GM19452 (cell line): ENCODE measurements around the gene PARVG.
"Not testable (repeated sequence)": the region's sequence is repeated elsewhere in the genome, so short reads cannot be mapped to it uniquely, and the experiment has no call there.

ENCODE experiments used
- ATAC-seq: cut with Tn5 transposase; IDR thresholded peaks from one replicate; pipeline ENCODE4 v1.9.1; 2021; ENCODE audit not compliant: unreplicated experiment

The PARVG gene

DNA sequence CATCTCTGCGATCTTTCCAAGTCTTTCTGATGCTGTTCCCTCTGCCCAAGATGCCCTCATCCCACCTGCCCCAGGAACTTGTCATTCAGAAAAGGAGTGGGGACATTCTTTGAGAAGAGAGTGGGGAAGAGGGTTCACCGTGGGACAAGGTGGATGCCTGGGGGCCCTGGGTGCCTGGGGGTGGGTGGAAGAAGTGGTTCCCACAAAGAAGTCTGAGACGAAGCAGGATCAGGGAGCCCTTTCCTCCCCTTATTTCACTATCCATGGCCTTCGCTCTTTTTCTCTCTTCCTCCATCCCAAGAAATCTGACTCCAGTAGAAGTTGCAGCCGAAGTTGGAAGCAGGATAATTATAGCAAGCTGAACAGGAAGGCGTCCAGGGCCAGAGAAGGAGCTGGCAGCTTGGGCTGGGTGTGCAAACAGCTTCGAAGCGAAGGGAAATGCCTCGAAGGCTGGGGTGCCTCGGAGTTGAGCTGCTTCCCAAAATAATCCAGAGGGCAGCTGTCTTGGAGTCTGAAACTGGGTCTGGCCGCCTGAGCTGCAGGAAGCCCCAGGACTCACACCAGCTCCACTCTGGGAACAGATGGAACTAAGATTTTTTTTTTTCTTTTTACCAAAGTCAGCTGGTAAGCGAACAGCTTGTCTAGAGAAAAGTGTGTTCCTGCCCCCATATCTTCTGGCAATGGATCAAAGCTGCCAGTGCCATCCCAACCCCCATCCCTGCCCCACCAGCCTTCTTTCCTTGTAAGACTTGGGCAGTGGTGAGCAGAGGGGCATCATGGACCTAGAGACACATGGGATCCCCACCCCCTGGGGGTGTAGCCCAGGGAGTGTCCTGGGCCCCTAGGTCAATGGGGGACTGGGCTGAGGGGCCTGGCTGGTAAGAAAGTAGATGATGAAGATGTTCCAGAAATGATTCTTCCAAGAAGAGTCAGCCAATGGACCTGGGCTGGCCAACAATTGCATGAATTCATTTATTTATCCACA lies 31.5 kb downstream of the PARVG start:
- ATAC-seq: no peak

DNA sequence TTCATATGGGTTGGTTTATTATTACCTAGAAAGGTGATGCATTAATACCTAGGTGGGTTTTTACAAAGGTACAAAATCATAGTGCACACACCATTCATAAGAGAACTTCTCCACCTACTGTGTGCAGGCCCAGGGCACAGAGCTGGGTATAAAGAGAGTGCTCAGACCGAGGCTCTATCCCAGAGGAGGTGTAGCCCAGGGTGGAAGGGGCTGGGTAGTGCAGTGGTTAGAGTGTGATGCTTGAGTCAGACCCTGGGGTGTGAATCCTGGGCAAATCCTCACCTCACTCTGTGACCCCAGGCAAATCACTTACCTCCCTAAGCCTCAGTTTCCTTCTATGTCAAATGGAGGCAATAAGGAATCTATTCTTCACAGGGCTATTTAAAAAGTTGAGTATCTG lies 32.2 kb downstream of the PARVG start:
- ATAC-seq: no peak

GRCh38 chr22:44213489-44214043 lies 32.8 kb downstream of the PARVG start:
- no peak for ATAC-seq

GRCh38 chr22:44214187-44214586 lies 33.5 kb downstream of the PARVG start:
- ATAC-seq: no peak

DNA sequence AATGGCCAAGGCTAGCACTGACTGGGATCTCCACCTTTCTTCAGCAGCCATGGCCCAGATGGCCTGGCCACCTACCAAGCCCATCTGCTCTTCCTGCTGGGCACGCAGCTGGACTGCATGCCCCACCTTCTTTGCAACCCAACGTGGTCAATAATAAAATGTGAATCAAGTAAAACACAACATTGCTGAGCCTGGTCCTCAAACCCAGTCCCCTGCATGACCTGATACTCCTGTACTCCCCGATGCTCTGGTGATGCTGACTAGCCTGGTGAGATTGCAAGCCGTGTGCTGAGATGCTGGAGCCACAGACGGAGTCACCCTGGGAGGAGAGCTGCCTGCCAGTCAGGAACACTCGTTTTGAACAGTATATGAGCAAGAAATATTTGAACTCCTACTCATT lies 34.0 kb downstream of the PARVG start:
- ATAC-seq: no peak

DNA sequence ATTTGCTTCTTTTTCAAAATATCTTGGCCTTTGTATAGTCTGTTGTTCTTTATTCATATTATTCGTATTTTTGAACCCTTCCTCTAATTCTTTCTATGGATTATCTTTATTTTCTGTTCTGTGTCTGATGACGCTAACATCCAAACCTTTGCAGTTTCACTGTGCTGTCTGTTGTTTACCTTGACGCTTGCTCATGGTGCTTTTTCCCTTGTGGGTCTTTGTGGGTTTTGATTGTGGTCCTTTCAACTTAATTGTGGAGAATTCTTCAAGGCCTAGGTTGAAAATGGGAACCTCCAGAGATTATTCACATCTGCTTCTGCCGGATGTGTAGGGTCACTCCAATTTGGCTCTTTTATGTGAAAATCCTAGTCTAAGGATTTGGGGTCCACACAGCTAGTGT lies 34.6 kb downstream of the PARVG start:
- no peak for ATAC-seq

- no peak for ATAC-seq
Observed at GRCh38 chr22:44217346-44217745, 36.6 kb downstream of the PARVG start.

DNA sequence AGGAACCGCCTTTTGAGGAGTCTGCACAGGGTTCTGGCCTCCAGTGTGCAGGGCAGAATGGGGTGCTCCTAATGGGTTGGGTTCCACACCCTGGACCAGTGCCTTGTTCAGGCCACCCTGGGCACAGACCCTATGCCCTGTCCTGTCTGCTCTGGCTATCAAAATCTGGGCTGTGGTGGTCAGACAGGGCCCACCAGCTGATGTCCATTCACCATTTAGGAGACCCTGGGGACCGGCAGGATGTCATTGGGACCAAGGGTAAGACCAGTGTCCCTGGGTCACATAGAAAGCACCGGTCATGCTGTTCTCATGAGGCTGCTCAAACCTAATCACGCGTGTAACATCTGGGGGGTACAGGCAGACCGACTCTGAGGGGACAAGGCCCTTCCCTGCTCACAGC lies 37.3 kb downstream of the PARVG start:
- no peak for ATAC-seq

GRCh38 chr22:44219101-44219870 lies 38.6 kb downstream of the PARVG start:
- ATAC-seq: no peak

DNA sequence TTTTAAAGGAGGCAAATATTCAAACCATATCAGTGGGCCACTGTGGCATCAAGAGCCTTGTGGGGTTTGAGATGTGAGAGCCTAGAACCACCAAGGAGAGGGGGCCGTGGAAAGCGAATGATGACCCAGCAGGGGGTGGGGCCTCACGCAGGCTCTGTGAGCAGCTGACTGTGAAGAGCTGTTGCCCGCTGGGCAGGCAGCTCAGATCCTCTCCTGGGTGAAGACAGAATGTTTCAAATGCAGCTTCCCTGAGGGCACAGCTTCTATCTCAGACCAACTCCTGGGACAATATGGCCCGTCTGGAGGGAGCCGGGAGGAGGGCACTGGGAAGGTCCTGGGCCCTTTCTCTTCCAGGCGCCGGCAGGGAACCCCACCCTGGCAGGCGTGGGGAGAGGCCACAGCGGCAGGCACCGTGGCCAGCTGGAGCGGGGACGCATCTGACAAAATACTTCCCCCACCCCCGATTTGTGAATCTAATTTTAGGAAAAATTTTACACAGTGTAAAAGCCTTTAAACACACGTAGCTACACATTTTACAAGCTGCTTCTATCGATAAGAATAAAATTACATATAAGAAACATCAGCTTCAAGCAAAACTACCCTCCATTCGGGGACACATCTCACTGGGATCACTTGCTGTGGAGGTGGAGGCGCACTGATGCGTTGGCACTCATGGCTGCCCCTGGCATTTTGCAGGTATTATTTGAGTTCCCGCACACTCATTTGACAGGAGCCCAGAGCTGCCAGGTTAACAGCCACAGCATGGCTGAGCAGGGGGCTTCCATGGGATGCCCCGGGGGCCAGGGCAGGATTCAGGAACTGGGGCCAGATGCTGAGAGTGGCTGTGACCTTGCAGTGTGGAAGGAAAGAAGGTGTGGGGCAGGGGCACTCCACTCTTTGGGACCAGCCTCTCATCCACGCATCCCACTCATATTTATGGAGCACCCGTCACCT lies 40.3 kb downstream of the PARVG start:
- ATAC-seq: no peak

- no peak for ATAC-seq
Observed at GRCh38 chr22:44221710-44222475, 41.2 kb downstream of the PARVG start.

GRCh38 chr22:44224166-44224565 lies 43.4 kb downstream of the PARVG start:
- no peak for ATAC-seq

DNA sequence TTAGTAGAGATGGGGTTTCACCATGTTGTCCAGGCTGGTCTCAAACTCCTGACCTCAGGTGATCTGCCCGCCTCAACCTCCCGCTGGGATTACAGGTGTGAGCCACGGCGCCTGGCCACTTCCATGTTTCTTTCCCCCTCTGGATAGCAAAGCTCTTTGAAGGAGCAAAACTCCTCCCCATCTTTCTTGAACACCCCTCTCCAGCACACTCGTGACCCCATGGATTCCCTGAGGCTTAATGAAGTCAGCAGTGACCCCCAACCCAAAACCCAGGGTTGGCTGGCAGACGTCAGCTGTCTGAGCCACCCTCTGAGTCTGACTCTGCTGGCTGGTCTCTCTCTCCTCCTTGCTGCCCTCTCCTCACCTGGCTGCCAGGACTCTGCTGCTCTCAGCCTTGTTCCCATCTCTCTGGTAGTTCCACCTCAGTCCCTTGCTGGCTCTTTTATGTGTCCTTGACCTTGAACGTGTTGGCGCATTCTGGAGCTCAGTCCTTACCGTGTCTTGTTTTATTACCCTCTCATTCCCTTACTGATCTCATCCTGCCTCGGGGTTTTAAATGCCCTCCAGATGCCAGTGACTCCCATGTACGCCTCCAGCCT lies 44.5 kb downstream of the PARVG start:
- no peak for ATAC-seq

- ATAC-seq: no peak
Observed at GRCh38 chr22:44225812-44226211, 45.1 kb downstream of the PARVG start.

GRCh38 chr22:44229331-44229730 lies 48.6 kb downstream of the PARVG start:
- no peak for ATAC-seq

DNA sequence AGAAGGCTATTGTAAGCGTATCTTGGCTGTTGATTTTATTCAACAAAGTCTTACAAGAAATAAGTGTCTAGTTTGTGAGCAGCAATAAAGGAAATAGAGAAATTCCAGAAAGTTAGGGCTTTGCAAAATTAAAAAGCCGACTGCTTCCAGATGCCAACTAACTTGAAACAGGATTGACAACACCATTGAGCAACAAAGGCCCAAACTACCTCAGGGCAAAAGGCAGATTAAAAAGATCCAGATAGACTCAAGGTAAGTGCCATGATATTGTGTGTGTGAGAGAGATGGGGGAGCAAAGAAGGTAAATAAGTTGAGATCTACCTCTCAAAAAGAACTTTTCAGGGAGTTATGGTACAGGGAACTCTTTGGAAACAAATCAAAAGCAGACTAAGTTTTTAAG lies 49.1 kb downstream of the PARVG start:
- ATAC-seq: no peak

- no peak for ATAC-seq
Observed at GRCh38 chr22:44231233-44231632, 50.5 kb downstream of the PARVG start.

DNA sequence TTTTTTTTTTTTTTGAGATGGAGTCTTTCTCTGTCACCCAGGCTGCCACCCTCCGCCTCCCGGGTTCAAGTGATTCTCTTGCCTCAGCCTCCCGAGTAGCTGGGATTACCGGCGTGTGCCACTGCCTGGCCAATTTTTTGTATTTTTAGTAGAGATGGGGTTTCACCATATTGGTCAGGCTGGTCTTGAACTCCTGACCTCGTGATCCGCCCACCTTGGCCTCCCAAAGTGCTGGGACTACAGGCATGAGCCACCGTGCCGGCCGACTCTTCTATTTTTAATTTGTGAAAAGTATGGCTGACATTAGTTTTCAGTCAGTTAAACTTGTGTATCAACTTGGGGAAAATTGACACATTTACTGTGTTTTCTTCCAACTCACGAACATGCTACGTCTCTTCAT lies 53.6 kb downstream of the PARVG start:
- ATAC-seq: not testable (repeated sequence)

- ATAC-seq: no peak
Observed at GRCh38 chr22:44237290-44237689, 56.6 kb downstream of the PARVG start.
